Endothelial cell of hepatic sinusoid (primary cell): ENCODE data around the gene DHPS.

Source experiments
- in situ Hi-C: cut with HindIII; loops from 2 replicates; pipeline ENCODE4 v1.10.0; 2017; ENCODE audit warnings: low sequenced_read_pairs

DHPS gene

DNA sequence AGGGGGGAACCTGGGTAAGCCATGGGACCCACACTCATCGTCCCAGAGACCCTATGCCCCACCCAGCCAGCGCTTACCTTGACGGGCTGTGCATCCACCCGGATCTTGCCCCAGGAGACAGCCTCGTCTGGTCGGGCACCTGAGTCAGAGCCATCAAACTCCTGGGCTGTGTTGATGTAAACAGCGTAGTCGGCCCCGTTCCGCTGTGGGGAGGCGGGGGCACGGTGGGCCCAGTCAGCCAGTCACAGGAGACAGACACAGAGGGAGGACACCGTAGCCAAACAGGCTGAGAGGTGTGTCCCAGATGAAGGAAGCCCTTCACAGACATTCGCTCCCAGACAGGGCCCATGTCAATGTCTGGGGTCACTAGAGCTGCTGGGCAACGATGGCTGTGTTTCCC is 5.7 kb downstream of the DHPS start:
- in situ Hi-C loops, result no loop called here

DNA sequence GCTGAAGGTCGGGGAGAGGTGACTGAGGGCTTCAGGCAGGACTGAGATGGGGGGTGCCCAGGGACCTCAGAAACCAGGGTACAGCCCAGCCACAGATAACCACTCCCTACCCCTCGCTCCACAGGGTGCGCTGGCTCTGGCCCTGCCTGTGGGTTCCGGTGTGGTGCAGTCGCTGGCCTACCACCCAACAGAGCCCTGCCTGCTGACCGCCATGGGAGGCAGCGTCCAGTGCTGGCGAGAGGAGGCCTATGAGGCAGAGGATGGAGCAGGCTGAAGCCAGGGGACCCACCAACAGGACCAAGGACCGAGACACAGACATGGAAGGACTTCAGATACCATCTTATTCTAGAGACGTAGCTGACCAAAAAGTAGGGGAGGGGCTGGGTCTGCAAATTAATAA is 6.3 kb downstream of the DHPS start:
- in situ Hi-C loops, result no loop called here

DNA sequence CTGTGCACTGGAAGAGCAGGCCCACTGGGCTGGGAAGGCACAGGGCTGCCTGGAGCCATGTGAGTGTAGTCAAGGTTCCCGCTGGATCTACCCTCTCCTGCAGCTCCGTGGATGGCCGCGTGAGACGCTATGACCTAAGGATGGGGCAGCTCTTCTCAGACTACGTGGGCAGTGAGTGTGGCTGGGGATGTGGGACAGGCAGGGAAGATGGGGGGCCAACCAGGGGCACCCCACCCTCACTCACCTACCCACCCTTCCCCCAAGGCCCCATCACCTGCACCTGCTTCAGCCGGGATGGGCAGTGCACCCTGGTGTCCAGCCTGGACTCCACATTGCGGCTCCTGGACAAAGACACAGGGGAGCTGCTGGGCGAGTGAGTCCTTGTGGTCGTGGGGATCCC is 8.9 kb downstream of the DHPS start:
- in situ Hi-C loops, result no loop called here

DNA sequence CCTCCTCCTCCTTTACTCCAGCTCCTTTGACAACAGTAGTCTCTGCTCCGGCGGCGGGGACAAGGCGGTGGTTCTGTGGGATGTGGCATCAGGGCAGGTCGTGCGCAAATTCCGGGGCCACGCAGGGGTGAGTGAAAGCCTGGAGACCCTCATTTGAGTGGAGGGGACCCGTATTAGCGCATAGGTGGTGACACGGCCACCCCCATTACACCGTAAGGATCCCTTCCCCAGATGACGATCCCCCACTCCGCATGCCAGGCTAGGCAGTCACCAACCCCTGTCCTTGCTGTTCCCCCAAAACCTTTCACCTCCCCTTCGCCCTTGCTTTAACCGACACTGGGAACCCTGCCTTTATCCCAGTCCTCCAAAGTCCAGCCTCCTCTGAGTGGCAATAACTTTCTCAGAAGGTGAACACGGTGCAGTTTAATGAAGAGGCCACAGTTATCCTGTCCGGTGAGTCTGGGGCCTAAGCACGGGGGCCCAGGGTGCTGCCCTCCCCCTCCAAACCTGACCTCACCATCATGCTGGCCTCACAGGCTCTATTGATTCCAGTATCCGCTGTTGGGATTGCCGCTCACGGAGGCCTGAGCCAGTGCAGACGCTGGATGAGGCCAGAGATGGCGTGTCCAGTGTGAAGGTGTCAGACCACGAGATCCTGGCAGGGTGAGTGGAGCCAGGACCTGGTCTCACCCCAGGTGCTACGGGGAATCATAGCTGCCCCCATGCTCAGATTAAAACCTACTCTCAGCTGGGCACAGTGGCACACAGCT is 11.3 kb downstream of the DHPS start:
- in situ Hi-C loops, result no loop called here

DNA sequence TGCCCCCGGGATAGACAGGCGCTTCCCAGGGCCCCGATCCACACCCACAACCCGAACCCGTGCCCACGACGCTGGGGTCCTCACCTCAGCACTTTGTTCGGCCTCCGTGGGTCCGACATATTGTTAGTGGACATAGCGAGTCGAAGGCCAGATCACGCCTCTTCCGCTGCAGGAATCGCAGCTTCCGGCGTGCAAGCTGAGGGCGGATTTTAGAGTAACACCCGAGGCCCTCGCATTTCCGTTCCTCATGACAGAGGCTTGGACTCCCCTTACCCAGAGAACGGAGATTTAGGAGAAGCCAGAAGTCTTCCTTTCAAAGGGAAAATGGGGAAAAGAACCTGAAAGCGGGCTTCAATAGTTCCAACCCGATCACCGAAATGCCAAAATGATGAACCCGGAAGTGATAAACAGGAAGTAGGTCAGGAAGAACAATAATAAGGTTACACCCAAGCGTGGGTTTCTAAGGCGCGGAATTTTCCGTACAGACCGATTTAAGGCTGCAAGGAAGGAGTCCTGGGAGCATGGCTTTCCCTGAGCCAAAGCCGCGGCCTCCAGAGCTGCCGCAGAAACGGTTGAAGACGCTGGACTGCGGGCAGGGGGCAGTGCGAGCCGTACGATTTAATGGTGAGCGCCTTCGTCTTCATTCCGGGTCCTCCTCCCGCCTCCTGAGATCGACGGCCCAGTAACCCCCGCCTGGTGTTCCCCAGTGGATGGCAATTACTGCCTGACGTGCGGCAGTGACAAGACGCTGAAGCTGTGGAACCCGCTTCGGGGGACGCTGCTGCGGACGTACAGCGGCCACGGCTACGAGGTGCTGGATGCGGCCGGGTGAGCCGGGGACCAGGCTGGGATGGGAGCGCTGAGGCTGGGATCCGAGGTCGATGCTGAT is 12.2 kb downstream of the DHPS start:
- in situ Hi-C loops, result no loop called here

DNA sequence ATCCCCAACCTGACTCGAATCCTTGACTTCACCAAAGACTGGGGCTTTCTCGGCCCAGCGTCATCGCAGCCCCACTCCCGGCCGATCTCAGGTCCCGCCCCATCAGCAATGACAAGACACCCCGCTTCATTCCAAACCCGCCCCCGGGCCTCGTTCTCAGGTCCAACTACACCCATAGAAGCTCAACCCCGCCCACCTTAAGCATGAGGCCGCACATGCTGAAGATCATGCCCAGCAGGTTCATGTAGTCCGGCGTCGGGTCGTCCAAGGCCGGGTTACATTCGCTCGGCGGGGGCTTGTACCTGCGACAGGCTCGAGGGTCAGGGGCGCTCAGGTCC is 12.8 kb downstream of the DHPS start:
- in situ Hi-C loops, result no loop called here

DNA sequence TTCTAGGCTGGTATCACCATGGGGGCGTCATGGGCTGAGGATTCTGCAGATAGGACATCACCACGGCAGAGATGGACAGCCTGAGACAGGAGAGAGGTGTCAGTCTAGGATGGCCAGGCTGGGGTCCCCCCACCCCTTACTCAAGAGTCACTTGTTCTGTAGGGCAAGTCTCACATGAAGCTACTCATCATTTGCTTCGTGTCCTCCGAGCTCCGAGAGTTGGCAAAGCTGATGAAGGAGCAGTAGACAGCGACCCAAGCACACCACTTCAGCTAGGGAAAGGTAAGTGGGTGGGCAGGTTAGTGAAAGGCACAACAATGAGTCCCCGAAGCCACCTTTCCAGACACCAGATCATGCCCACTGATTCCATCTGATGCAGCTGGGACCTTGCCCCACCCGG is 13.3 kb downstream of the DHPS start:
- in situ Hi-C loops, result no loop called here

DNA sequence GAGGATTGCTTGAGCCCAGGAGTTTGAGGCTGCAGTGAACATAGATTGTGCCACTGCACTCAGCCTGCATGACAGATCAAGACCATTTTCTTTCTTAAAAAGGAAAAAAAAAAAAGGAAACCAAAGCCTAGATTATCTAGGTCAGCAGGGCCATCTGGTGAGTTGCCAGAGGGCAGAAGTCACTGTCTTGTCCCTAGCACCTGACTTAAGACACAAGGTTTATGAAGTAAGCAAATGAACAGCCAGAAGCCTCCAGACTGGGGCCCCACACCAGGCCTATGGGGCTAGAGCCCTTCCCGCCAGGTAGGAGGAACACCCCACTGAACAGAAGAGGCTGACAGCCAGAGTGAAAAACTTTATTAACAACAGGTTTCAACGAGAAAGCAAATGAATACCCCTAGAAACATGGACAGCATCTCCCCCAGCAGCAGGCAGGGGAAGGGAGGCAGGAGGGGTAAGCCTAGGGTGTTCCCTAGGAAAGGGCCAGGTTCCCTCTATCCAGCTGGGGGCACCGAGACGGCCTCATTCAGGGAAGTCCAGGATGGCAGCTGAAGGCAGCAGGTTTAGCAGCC is 13.9 kb downstream of the DHPS start:
- in situ Hi-C loops, result no loop called here

DNA sequence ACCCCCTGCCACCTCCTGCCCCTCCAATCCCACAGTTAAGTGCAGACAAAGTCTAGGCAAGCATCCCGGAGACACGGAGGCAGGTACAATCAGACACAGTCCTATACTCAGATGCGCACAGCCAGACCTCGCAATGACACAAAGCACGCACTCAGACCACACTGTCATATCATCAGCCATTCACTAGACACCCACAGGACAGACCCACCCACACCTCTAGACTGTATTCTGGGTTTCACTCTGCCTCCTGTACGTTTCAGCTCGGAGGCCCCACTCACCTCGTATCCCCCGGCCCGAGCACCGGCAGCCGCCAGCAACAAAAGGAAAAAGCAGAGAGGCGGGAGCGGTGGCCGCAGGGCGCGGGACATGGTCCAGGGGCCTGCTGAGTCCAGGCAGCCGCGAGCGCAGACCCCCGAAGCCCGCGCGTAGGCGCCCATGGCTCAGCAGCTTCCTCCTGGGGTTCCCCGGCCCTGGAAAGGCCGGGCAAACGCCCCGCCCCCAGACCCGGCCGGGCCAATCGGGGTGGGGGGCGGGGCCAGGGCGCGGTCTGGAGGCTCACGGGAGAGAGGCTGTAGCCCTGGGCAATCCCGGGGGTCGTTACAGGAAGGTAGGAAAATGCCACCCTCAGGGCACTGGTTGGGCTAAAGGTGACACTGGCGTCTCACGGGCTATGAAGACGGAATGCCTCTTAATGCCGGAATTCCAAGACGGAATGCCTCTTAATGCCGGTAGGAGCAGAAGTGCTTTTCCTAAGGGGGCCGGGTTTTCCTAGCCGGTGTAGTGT is 15.2 kb downstream of the DHPS start, which contains the start of the genes MAN2B1 and WDR83:
Gene MAN2B1 (minus strand): TSS at position 478 of the 784 bp plus-strand sequence. CDS start 41 bp downstream, at position 437.
Gene WDR83 (plus strand): TSS at position 543 of the 784 bp plus-strand sequence. CDS start 2,984 bp downstream, outside the sequence.
- in situ Hi-C loops, result no loop called here

DNA sequence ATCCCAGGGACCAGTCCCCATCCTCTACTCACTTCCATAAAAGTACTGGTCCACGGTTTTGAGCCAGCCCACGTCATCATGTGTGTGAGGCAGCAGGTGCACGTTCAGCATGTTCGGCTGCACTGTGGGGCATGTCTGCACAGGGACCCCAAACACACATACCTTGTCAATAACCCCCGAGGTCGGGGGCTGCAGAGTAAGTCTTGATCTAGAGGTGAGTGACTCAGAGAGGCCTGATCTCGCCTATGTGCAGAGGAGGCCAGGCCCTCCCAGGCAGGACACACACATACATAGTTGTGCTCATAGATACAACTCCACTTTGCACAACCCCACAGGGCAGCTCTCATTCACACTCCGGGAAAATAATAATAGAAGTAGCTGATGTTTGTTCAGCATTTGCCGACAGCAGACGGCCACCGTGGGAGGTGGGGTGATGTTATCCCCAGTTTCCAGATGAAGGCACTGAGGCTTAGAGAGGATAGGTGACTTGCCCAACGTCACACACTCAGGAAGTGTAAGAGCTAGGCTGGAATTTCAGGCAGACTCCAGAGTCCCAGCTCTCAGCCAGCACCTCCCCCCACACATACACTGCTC is 15.9 kb downstream of the DHPS start:
- in situ Hi-C loops, result no loop called here

DNA sequence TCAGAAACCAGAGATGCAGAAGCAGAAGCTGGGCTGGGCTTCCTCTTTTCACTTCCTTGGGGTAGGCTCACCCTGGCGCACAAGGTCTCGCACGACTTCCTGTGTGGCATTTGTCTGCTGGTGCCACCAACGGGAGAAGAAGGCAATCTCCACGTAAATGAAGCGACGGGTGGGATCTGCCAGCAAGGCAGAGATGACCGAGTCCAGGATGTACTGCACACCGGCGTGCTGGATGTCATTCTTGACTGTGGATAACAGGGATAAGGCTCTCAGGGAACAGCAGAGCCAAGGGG is 16.5 kb downstream of the DHPS start:
- in situ Hi-C loops, result no loop called here

DNA sequence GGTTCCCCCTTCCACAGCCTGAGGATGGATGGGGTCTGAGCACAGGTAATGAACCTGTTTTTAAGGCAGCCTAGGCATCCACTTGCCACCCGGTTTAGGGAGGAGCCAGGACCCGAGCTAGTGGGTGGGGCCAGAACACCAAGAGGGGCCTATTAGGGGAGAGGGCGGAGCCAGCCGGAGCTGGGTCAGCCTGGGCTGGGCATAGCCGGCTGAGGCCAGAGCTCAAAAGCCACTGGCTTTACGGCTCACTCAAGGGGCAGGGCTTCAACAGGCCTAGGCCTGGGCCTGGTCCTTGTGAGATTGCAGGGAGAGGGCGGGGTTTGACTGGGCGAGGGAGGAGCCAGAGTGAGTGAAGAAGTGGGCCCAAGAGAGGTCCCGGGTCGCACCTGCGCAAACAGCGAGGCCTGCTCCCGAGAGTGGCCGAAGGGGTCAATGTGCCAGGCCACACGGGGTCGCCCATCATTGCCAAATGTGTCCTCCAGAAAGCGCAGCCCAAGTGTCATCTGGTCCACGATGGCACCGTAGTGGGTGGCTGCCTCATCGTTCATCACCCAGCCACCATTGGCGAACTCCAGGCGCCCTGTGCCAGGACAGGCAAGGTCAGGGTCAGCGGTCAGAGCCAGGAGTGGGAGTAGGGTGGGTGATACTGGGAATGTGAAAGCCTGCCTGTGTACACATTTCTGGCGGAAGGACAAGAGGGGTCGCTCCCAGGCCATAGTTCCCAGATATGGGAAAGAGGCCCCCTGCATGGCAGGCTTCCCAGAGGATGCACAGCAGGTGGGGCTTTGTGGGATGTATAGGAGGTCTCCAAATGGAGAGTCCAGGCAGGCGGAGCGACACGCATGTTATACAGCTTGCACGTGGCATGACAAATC is 17.0 kb downstream of the DHPS start:
- in situ Hi-C loops, result no loop called here

DNA sequence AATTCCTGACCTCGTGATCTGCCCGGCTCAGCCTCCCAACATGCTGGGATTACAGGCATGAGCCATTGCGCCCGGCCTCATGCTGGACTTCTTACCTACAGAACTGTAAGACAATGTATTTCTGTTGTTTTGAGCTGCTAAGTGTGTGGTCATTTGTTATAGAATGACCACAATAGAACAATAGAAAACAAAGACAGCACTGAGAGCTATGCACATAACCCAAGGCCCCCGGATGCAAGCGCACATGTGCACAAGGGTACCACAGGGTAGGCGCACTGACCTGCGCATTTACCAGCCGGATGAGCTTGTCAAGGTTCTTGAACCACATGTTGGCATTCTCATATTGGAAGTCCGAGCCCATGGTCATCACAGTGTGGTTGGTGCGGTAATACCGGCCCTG is 20.7 kb downstream of the DHPS start:
- in situ Hi-C loops, result no loop called here

DNA sequence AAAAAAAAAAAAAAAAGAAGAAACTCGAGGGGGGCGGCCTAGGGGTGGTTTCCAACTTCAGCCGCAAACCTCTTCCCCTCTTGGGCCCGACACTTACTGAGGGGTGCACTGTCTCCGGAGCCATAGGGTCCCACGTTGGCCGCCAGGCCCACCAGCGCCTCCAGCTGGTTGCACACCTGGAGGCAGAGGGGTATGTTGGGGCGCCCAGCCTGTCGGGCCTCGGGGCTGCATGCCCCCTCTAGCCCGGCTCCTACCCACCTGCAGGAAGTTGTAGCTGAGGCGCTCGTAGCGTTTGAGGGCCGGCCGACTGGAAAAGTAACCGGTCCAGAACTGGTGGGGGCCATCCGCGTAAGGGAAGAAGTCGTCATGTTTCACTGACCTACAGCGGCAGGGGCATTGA is 23.7 kb downstream of the DHPS start:
- in situ Hi-C loops, result no loop called here

DNA sequence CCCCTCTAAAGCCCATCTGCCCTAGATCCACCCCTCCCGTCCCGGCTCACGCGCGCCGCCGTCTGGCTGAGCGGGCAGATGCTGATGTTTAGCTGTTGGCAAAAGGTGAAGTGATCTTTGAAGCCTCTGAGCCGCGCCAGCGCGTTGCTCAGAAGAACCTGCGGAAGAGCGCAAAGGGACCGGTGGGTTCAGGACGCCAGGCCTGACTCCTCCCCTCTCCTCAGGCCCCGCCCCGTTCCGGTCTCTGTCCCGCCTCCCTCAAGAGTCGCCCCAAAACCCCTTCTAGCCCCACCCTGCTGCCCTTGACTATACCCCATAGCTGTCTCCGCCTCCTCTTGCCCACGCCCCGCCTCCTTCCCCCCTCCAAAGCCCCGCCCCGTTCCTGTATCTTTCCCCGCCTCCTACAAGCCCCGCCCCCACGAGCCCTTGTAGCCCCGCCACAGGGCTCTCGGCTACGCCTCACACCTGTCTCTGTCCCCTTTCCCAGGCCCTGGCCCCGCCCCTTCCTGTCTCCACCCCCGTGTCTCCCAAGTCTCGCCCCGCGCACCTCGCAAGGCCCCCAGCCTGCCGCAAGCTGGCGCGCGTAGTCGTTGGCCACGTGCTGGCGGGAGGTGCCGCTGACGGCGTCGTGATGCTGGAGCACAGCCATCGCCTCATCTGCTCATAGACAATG is 24.6 kb downstream of the DHPS start:
- in situ Hi-C loops, result no loop called here

DNA sequence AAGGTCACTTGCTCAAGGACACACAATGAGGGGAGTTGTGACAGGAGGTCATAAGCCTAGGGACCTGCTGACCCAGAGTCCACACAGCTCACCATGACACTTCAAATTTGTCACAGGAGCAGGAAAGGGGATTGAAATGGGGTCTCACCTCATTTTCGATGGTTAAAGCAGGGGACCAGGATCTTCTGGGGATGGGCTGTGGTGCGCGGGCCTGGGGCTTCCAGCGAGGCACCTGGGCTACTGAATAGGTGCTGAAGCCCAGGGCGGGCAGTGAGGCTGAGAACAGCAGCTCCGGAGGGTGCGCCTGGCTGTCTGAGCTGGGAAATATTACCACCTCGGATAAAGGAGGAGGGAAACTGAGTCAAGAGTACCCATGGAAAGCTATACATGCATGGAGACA is 26.1 kb downstream of the DHPS start:
- in situ Hi-C loops, result no loop called here

DNA sequence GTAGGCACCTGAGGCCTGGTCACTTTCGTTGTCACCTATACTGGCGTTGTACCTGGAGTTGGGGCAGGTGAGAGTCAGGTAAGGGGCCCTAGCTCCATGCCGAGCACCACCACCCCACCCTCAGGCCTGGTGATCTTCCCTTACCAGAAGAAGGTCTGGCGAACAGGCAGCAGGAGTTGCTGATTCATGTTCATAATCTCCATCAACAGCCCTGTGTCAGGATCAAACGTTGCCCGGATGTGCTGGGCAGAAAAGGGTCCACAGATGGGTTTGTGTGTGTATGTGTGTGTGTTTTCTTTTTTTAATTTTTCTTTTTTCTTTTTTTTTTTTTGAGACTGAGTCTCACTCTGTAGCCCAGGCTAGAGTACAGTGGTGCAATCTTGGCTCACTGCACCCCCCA is 29.5 kb downstream of the DHPS start:
- in situ Hi-C loops, result no loop called here

DNA sequence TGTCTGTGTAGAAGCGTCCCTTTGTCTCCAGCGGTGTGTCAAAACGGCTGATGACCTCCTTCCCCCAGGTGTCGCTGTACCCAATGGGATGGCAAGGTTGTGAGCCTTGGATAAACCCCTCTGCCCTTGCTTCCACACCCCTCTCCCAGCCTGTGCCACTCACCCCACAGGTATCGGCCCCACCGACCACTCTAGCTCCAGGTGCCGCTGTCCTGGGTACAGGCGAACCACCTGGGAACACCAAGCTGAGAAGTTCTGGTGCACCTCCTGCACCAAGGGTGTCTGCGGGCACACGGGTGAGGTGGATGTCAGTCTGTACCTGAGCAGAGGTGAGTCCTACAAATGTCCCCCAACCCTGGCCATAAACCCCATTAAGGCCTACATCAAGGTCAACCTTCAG is 31.7 kb downstream of the DHPS start:
- in situ Hi-C loops, result loop anchor here (25.0 kb wide), 1 partner anchor 138 kb away; no protein-coding TSS in a partner anchor

DNA sequence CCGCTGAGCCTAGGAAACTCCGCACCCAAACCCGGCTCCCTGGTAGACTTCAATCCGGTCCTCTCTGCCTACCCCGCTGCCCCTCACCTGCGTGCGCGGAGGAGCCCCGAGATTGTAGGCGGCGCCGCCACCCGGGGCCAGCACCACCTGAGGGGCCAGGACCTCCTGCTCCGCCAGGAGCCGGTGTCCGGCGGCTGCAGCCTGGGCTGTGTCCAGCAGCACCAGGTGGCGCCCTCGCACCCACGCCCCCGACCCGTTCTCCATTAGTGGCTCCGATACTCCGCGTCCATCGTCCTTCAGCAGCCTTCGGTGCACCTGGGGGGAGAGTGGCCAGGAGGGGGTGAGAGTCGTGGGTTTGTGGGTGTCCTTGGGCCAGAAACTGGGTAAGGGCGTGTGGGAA is 33.6 kb downstream of the DHPS start:
- in situ Hi-C loops, result loop anchor here (25.0 kb wide), 1 partner anchor 136 kb away; no protein-coding TSS in a partner anchor
